NCI-H446 (cell line): ENCODE data around the gene GOLGA6L10.
"Not testable (repeated sequence)": the region's sequence is repeated elsewhere in the genome, so short reads cannot be mapped to it uniquely, and the experiment has no call there.

Experiments used
- DNase-seq, 2 experiments: peaks; one replicate each; lab custom pipeline; 2025; lab: John Stamatoyannopoulos, UW

The GOLGA6L10 gene

GRCh38 chr15:82349375-82349774 is at the start of gene GOLGA6L10:
TSS of gene GOLGA6L10 (minus strand) at chr15:82349475. CDS start at chr15:82349375, 100 bp downstream.
- DNase-seq, result not testable (repeated sequence)

- DNase-seq, result no peak
These were observed 49.5 kb upstream of the GOLGA6L10 start for GRCh38 chr15:82398785-82399184.

- no peak for DNase-seq
These were observed 48.5 kb upstream of the GOLGA6L10 start for GRCh38 chr15:82397817-82398216.

- DNase-seq, result not testable (repeated sequence)
These were observed 46.5 kb upstream of the GOLGA6L10 start for GRCh38 chr15:82395788-82396187.

GRCh38 chr15:82393671-82394070 is 44.4 kb upstream of the GOLGA6L10 start:
- DNase-seq, result no peak

GRCh38 chr15:82392077-82392476 is 42.8 kb upstream of the GOLGA6L10 start:
- DNase-seq, result not testable (repeated sequence)

GRCh38 chr15:82390152-82390551 is 40.9 kb upstream of the GOLGA6L10 start:
- DNase-seq, result not testable (repeated sequence)

- not testable (repeated sequence) for DNase-seq
These were observed 37.9 kb upstream of the GOLGA6L10 start for GRCh38 chr15:82387209-82387608.

GRCh38 chr15:82381330-82381955 is 32.2 kb upstream of the GOLGA6L10 start:
- DNase-seq, result not testable (repeated sequence)

GRCh38 chr15:82379552-82379951 is 30.3 kb upstream of the GOLGA6L10 start:
- DNase-seq, result not testable (repeated sequence)

GRCh38 chr15:82373661-82374060 is 24.4 kb upstream of the GOLGA6L10 start:
- DNase-seq, result not testable (repeated sequence)

GRCh38 chr15:82371656-82372055 is 22.4 kb upstream of the GOLGA6L10 start:
- no peak for DNase-seq

GRCh38 chr15:82367790-82368189 is 18.5 kb upstream of the GOLGA6L10 start:
- DNase-seq, result not testable (repeated sequence)

- DNase-seq, result not testable (repeated sequence)
These were observed 16.5 kb upstream of the GOLGA6L10 start for GRCh38 chr15:82365692-82366323.

GRCh38 chr15:82364548-82364947 is 15.3 kb upstream of the GOLGA6L10 start:
- not testable (repeated sequence) for DNase-seq

- not testable (repeated sequence) for DNase-seq
These were observed 13.5 kb upstream of the GOLGA6L10 start for GRCh38 chr15:82362790-82363189.

- not testable (repeated sequence) for DNase-seq
These were observed 11.3 kb upstream of the GOLGA6L10 start for GRCh38 chr15:82360618-82361017.

- not testable (repeated sequence) for DNase-seq
These were observed 5.8 kb upstream of the GOLGA6L10 start for GRCh38 chr15:82355055-82355454.

- not testable (repeated sequence) for DNase-seq
These were observed 5.3 kb upstream of the GOLGA6L10 start for GRCh38 chr15:82354546-82354945.

- DNase-seq, result not testable (repeated sequence)
These were observed 1.6 kb downstream of the GOLGA6L10 start for GRCh38 chr15:82347645-82348044.

- not testable (repeated sequence) for DNase-seq
These were observed 4.1 kb downstream of the GOLGA6L10 start for GRCh38 chr15:82345176-82345575.

- DNase-seq, result not testable (repeated sequence)
These were observed 4.9 kb downstream of the GOLGA6L10 start for GRCh38 chr15:82344421-82344820.

- not testable (repeated sequence) for DNase-seq
These were observed 5.4 kb downstream of the GOLGA6L10 start for GRCh38 chr15:82343851-82344250.
